T-helper 1 cell (primary cell): Measurements from ENCODE around the gene NAA15.
"Not testable (repeated sequence)": the region's sequence is repeated elsewhere in the genome, so short reads cannot be mapped to it uniquely, and the experiment has no call there.

ENCODE experiments used
- DNase-seq, 5 donors: peaks; one replicate each; pipeline ENCODE4 v3.0.0-alpha.2; 2012 to 2020

Gene NAA15

DNA sequence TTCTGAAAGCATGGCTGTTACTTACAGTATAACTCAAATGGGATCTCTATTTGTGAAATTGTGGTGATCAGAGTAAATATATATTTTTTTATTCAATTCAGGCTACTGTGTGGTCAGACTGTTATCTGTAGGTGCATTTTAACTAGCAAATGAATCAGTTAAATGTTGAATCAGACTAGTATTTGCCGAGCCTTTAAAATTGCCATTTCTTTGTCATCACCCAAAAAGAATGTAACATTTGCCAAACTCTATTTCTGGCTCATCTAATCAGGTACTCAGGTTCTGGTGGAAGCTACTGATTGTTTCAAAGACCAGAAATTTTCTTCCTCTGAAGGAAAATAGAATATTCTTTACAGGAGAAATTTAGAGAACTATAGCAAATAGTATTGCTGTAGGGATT, 1.8 kb upstream of the NAA15 start:
- DNase-seq = no peak

DNA sequence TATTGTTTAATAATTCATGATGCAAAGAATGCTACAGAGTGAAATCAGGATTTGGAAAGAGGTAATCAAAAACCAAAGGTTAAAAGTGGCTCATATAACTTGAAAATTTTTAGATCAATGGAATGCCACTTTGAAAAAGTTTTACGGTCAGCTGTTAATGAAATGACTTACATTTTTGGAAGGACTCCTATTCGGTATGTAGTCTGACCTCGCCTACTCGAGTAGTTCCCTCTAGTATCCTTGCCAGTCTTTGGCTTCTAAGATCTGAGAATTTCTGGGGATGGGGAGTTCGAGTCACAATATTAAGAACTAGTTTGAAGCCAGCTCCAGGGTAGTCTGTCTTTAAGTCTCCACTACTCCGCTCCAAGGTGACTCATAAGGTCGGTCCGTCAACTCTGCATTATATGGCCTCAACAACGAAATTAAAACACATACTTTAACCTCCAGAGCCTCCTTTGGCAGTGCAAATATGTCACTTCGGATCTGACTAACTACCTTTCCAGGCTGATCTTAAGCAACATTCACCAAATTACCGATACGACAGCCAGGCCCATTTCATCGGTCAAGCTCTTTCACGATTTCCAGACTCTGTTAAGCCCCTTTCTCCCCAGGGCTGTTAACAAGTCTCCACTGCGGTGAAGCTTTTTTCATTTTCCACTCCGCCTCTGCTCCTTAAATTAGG, 733 bp upstream of the NAA15 start:
- peak in 1 of 5 donors; percentile 50 for DNase-seq

DNA sequence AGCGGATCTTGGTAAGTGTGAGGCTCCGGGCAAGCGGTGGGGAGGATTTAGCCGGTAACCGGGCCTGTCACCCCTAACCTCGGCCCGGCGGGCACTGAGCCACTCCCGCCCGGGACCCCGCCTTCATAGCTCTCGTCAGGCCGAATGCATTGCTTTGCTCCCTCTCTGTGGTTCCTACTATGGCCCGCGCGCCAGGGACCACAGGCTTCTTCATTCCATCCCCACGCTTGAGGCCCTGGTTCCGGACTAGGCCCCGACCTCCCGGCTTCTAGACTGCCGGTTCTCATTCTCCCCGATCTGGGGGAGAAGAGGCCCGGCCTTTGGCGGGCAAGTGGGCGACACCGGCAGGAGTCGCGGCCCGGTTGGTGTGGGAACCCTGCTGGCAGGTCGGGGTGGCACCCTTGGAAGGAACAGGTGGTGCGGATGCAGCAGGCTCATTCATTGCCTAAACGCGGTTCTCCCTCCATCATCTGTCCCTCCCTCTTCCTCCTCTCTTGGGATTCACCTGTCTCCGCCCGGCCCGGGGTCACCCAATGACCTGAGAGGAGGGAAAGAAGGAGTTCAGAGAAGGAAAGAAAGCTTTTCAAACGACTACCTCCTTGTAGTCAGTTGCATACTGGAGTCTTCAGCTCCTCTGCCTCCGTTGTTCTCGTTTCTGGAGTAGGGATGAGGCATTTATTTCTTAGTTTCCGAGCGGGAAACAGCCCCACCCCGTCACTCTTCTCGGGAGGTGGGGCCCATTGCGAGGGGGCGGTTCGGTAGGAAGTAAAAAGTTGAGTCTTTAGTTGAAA, 711 bp downstream of the NAA15 start, which contains the start of gene NDUFC1:
Gene NDUFC1, minus strand, starts transcription at position 657 of the 791 bp plus-strand sequence. CDS start 6,679 bp downstream, outside the sequence.
- peak; percentile 48 to 69 (median 65) for DNase-seq

DNA sequence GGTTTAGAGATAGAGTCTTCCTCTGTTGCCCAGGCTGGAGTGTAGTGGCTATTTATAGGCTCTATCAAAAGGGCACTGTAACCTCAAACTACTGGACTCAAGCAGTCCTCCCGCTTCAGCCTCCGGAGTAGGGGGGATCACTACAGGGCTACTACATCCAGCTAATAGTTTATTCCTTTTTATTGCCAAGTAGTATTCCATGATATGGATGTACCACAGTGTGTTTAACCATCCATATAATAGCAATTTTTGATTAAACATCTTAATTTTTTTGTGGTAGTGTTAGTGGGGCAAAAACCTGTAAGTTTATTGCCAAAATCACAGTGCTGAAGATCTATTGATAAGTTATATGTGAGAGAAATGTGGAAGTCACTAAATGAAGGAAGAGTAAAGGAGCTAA, 3.6 kb downstream of the NAA15 start:
- no peak for DNase-seq

DNA sequence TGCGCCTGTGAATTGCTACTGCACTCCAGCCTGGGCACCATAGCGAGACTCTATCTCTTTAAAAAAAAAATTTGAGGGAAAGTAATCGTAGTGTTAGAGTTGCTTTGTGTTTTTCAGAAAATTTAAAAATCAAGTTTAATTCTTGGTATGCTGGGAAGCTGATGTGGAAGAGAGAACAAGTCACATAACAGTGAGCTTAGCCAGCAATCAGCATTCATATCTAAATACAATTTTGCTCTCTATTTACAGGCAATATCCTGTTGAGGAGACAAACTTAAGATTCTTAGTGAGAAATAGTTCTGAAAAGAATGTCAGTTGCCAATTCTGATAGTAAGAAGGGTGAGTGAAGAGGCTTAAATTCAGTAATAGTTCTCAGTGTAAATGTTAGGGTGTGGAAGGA, 10.6 kb downstream of the NAA15 start:
- no peak for DNase-seq

DNA sequence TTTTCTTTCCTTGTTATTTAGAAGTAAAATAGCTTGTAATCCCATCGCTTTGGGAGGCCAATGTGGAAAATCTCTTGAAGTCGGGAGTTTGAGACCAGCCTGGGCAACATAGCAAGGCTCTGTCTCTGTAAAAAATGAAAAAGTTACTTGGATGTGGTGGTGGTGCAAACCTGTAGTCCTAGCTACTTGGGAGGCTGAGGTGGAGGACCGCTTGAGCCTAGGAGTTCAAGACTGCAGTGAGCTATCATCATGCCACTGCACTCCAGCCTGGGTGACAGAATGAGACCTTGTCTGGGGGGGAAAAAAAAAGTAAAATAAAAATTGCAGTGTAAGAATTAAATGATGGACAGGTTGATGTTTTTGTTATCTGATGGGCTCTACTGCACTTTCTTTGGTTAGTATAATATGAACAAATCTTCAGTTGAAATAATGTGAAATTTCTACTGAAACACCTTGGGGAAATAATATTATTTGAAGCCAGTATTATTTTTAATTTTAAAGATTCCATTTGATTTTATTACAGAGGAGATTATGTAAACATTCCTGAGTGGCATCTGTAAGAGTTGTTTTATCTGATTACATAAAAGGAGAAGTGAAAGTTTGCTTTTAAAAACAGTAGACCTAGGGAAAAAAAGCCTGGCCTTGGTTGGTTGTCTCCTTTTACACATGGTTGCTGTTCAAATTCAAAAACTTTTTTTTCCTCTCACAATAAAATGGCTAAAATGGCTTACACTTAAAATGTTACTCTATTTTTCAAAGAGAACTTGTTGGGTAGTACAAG, 11.4 kb downstream of the NAA15 start:
- DNase-seq = no peak

DNA sequence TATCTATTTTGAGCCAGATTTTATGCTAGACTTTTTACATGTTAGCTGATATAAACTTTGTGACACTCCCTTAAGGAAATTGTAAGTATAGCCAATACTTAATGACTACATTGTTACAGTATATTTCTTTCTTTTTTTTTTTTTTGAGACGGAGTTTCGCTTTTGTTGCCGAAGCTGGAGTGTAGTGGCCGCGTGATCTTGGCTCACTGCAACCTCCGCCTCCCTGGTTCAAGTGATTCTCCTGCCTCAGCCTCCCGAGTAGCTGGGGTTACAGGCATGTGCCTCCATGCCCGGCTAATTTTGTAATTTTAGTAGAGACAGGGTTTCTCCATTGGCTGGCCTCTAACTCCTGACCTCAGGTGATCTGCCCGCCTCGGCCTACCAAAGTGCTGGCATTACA, 12.1 kb downstream of the NAA15 start:
- DNase-seq = not testable (repeated sequence)

DNA sequence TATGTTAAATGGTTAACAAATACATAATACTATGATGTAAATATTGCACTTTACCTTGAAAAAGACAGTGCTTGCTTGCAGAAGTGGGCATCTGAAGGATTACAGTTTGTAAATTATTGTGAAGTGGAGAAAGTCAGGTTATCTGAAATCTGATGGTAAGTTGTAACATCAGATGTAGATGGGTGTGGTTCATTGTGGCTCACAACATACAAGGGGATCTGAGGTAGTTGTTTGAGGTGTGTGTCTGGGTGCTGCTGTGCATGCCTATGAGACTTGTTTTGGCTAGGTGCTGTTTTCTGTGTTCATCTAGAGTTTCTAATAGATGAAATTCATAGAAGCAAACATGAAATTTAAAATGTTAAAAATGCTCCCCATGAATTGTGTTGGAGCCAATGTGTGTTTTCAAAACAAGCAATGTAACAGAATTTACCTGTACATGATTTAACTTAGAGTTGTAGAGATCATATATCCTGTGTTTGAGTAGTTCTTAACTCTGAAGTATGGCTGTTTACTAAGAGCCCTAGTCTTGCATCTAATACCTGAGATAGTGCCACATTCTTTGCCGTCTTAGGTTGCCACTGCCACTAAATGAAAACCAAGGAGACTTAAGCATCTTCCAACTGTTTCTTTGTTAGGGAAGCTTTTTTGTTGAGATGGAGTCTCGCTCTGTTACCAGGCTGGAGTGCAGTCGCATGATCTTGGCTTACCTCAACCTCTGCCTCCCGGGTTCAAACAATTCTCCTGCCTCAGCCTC, 12.9 kb downstream of the NAA15 start:
- DNase-seq = peak in 1 of 5 donors; percentile 24

DNA sequence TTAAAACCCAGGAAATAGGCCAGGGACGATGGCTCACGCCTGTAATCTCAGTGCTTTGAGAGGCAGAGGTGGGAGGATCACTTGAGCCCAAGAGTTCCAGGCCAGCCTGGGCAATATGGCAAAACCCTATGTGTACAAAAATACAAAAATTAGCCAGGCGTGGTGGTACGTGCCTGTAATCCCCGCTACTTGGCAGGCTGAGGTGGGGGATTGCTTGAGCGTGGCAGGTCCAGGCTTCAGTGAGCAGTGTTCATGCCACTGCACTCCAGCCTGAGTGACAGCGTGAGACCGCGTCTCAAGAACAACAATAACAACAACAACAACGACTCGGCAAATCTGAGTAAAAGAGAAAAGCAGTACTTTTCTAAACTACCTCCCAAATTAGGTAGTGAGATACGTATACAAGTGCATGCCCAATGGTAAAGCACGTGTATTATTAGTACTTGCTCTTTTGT, 13.9 kb downstream of the NAA15 start:
- peak in 1 of 5 donors; percentile 4 for DNase-seq

DNA sequence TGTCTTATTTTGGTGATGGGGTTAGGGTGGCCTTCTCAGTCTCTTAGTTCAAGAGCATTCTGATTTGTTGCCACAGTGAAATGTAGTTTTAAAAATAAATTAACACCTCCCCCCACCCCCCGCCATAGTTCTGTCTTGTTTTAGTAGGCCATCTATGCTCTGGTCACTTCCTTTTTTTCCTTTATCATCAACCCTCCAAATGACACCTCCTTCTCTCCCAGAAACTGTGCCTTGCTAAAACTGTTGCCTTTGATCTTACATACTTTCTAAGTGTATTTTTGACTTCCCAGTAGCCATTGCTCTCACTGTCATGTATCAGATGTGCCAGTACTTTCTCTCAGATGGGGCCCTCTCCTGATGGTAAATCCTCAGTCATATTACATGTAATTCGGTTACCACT, 15.4 kb downstream of the NAA15 start:
- no peak for DNase-seq

DNA sequence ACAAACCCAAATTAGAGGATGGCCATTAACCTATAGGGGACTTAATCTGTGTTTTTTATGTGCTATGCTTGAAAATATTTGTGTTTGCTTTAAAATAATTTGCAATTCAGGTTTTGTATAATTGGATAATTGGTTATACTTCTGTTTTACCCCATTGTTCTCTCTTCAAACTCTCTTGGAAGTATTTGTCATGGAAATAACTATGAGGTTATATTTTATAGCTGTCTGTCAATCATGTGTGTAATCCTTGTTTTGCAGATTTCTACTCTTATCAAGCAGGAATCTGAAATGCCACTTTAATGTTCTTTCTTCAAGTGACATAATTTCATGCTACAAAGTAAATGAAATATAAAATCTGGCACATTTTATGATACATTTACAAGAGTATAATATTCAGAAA, 16.3 kb downstream of the NAA15 start:
- DNase-seq = no peak

DNA sequence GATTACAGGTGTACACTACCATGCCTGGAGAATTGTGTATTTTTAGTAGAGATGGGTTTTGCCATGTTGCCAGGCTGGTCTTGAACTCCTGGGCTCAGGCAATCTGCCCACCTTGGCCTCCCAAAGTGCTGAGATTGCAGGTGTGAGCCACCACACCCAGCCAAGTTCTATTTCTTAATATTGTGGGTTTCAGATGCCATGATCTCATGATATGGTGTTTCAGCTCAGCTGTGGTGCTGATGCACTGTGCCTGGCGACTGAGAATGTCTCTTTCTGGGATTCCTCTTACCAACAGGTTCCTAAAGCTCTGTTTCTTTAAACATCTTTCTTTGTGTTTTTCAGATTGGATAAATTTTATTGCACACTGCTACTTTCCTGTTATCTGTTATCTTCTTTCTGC, 18.3 kb downstream of the NAA15 start:
- DNase-seq = no peak

DNA sequence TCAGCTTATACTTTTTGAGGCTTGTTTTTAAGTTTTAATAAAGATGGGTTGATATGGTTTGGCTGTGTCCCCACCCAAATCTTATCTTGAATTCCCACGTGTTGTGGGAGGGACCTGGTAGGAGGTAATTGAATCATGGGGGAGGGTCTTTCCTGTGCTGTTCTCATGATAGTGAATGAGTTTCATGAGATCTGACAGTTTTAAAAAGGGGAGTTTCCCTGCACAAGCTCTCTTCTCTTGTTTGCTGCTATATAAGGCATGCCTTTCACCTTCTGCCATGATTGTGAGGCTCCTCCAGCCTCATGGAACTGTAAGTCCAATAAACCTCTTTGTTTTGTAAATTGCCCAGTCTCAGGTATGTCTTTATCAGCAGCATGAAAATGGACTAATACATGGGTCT, 20.8 kb downstream of the NAA15 start:
- not testable (repeated sequence) for DNase-seq

DNA sequence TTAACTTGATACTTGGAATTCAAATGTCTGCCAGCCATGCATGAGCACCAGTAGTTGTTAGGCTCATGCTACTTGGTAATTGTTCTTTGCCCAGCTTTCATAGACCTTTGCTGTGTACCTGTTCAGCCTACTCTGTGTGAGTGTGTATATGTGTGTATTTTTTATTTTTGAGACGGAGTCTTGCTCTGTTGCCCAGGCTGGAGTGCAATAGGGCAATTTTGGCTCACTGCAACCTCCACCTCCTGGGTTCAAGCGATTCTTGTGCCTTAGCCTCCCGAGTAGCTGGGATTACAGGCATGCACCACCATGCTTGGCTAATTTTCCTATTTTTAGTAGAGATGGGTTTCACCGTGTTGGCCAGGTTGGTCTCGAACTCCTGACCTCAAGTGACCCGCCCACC, 21.2 kb downstream of the NAA15 start:
- not testable (repeated sequence) for DNase-seq

DNA sequence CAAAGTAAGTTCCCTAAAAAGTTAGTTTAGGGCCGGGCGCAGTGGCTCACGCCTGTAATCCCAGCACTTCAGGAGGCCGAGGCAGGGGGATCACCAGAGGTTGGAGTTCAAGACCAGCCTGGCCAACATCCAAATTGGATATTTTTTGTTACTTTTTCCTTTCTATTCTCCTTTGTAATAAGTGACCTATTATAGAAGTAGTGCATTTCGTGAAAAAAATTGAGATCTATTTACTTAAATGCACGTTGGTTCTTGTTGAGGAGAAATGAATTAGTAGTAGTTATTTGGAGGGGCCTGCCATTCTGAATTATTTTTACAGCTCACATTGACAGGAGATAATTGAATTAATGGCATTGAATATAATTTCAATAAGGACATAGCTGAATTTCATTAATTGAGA, 23.3 kb downstream of the NAA15 start:
- no peak for DNase-seq

DNA sequence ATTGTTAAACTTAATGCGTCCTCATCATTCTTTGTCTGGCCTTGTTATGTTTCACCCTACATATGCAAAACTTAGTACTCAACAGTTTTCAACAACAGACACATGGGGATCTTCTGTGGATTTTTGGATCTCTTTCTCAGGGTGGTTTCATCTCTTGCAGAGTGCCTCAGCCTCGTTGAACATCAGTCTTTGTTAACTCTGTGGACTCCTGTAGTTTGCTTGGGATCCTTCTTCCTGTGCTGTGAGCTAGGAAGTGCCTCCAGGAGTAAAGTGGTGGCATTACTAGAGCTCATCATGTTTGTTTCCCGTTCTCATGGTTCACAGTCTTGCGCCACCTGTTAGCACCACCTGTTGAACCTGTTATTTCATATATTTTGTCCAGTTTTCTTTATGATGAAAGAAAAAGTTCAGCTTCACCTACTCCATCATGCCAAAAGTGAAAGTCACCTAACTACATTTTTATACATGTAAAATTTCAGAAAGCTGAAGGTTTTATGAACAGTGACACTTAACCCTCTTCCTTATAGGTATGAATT, 28.4 kb downstream of the NAA15 start:
- no peak for DNase-seq

DNA sequence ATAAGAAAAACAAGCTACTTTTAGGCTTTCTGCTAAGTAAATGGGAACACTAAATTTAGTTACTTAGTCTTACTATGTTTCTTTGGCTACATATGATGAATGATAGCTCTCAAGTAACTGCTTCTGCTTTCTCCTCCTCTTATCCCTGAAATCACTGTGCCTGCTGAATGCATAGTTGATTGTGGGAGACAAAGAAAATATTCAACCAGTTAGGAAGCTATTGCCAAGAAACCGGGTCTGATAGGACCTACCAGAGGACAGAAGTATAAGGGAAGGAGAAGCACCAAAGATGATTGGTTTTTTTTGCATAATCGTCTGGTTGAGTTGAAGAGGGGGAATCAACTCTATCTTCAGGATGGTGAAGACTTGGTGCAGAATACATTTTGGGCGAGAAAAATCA, 29.0 kb downstream of the NAA15 start:
- no peak for DNase-seq

DNA sequence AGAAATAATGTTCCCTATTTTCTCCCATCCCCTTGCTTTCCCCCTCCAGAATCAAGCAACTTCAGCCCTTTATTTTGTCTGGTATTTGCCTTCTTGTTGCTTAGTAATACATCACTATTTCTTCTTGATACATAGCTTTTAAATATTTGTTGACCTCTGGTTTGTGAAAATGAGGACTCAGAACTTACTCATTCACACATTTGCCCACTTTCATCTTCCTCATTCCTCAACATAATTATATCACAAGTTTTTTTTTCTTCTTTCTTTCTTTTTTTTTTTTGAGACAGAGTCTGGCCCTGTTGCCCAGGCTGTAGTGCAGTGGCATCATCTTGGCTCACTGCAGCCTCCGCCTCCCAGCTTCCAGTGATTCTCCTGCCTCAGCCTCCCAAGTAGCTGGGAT, 29.9 kb downstream of the NAA15 start:
- DNase-seq = no peak

DNA sequence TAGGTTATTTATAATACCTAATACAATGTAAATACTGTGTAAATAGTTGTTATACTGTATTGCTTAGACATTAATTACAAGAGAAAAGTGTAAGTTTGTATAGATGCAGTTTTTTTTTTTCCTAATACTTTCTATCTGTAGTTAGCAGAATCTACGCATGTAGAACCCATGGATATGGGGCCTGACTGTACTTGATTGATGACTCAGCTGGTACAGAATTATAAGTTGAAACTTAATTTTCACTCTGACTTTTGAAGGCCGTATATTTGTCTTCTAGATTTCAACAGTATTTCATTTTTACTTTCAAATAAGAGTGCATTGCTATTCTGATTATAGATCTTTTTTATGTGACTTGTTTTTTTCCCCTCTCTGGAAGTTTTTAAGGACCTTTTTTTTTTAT, 31.7 kb downstream of the NAA15 start:
- peak in 1 of 5 donors; percentile 8 for DNase-seq

DNA sequence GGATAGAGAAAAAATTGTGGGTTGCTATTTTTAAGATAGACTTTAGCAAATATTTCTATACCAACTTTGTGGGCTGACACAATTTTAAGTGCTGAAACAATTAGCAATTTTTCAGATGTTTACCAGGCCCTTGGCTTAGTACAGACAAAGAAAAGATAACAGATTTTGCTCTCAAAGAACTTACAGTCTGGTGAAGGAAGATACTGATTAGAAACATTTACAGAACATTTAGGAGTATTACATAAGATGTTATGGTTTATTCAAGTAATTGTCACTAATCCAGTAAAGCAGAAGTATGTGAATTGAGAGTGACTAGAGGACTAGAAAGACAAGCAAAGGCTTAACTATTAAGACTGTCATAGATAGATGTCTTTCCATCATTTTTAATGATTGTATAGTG, 36.3 kb downstream of the NAA15 start:
- DNase-seq = no peak

DNA sequence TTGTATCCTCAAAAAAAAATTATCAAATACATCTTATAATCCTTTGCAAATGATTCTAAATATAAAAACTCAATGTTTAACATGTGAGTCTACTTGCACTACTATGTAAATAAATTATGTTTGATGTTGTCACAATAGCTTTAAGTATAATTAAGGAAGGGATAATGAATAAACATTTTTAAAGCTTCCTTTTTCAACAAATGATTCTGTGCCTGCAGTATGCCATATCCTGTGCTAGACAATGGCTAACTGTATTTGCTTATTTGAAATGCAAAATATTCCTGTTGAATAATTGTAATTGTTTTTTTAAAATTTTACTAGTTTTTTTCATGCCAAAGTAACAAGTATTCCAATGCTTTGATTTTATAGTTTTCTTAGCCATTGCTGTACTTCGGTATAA, 60.0 kb downstream of the NAA15 start:
- DNase-seq = no peak

DNA sequence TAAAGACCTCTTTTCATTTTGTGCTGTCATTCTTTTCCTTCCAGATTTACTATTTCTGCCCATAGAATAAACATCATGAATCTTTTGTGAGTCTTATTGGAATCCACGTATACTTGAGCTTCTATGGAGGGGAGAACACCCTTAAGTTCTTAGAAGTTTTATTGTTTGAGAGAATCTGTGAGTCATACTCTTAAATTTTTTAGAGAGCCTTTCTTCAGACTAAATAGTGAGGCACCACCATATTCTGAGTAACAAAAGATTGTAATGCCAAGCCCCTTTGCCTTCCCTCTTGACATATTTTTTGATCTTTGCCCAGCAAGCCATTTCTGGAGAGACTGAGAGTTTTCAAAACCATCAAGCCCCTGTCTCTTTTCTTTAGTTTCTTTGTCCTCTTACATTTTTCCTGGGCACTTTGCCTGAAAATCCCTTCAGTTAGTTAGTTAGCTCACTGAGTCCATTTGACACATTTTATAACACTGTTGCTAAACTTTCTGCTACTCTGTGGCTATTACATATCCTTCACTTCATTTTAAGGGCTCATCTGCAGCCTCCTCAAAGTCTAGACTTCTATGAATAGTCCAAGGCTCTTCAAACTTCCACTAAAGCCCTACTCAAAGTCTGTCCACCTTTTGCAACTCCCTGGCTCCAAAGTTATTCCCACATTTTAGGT, 66.3 kb downstream of the NAA15 start:
- DNase-seq = no peak
